GM21515 (cell line): Measurements from ENCODE around the gene GOLGA7B.
A peak's percentile ranks its signal among the peaks of the same experiment; 100 is the strongest.
"Not testable (repeated sequence)": the region's sequence is repeated elsewhere in the genome, so short reads cannot be mapped to it uniquely, and the experiment has no call there.

ENCODE experiments used
- ATAC-seq: cut with Tn5 transposase; IDR thresholded peaks from one replicate; pipeline ENCODE4 v1.9.1; 2021; ENCODE audit not compliant: unreplicated experiment

GOLGA7B gene

DNA sequence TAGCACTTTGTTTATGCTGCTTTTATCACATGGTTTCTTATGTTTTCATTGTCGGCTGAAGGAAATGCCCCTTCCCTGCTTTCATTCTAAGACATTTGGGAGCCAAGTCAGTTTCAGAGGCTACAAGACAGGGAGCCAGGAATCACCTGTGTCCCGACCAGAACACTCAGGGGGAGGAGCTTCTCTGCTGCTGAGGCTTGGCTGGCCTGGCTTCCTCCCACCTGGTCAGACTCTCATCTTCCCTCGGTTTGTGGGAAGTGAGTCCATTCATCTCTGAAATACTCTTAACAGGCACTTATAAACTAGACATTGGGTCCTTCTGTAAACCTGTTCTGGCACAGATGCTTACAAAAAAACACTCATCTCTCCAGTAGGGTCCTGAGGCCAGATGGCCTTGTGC is 19.6 kb upstream of the GOLGA7B start:
- ATAC-seq, result no peak

- no peak for ATAC-seq
Measured at GRCh38 chr10:97831259-97831658, 18.4 kb upstream of the GOLGA7B start.

- ATAC-seq, result no peak
Measured at GRCh38 chr10:97836446-97836845, 13.2 kb upstream of the GOLGA7B start.

GRCh38 chr10:97838091-97838490 is 11.6 kb upstream of the GOLGA7B start:
- ATAC-seq, result no peak

DNA sequence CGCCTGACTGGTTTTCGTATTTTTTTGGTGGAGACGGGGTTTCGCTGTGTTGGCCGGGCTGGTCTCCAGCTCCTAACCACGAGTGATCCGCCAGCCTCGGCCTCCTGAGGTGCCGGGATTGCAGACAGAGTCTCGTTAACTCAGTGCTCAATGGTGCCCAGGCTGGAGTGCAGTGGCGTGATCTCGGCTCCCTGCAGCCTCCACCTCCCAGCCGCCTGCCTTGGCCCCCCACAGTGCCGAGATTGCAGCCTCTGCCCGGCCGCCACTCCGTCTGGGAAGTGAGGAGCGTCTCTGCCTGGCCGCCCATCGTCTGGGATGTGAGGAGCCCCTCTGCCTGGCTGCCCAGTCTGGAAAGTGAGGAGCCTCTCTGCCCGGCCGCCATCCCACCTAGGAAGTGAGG is 8.5 kb upstream of the GOLGA7B start:
- not testable (repeated sequence) for ATAC-seq

GRCh38 chr10:97842114-97842513 is 7.5 kb upstream of the GOLGA7B start:
- not testable (repeated sequence) for ATAC-seq

GRCh38 chr10:97842656-97843280 is 6.9 kb upstream of the GOLGA7B start:
- ATAC-seq, result no peak

DNA sequence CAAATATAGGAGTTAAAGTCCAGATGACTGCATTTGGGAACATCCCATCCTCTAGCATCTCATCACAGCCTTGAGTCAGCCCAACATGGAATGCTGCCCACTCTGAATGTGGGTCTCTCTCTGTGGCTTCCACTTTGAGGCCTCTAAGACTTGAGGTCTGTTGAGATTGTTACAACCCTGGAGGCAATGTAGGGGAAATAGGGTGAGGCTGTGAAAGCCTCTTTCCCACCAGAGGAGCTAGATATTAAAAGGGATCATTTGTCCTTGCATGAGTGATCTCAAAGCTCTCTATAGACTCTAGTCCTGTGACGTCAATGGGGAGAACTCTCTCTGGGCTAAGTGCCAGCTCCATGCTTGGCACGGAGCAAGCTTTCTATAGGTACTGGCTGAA is 6.4 kb upstream of the GOLGA7B start:
- no peak for ATAC-seq

DNA sequence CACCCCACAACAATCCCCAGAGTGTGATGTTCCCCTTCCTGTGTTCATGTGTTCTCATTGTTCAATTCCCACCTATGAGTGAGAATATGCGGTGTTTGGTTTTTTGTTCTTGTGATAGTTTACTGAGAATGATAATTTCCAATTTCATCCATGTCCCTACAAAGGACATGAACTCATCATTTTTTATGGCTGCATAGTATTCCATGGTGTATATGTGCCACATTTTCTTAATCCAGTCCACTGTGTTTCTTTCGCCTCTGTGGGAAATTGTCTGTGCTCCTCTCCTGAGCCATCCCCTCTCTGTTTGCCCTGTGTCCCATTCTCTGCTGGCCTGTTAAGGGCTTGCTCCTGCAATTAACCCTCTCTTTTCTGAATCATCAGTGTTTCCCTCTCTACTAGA is 5.7 kb upstream of the GOLGA7B start:
- ATAC-seq, result not testable (repeated sequence)

GRCh38 chr10:97844678-97845077 is 5.0 kb upstream of the GOLGA7B start:
- no peak for ATAC-seq

GRCh38 chr10:97849103-97849686 is 448 bp upstream of the GOLGA7B start:
- ATAC-seq, result peak; percentile 13

DNA sequence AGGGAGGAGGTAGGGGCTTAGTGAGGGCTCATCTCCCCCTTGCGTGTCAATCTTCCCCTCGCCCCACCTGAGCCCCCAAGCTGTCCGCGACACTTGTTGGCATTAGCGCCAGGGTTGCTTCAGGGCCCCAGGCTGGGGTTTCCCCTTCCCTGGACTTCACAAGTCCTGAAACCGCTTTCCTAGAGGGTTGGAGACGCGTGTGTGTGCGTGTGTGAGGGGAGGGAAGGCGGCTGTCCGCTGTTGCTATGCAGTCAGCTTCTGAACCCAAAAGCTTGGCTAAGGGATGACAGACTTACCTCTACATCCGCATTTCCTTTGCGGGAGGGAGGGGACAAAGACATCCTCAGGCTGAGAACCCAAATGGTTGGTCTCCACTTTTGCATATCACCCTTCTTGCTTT is 803 bp downstream of the GOLGA7B start:
- no peak for ATAC-seq

GRCh38 chr10:97851341-97852001 is 1.8 kb downstream of the GOLGA7B start:
- ATAC-seq, result no peak

GRCh38 chr10:97852277-97852676 is 2.6 kb downstream of the GOLGA7B start:
- no peak for ATAC-seq

- no peak for ATAC-seq
Measured at GRCh38 chr10:97852840-97853405, 3.3 kb downstream of the GOLGA7B start.

DNA sequence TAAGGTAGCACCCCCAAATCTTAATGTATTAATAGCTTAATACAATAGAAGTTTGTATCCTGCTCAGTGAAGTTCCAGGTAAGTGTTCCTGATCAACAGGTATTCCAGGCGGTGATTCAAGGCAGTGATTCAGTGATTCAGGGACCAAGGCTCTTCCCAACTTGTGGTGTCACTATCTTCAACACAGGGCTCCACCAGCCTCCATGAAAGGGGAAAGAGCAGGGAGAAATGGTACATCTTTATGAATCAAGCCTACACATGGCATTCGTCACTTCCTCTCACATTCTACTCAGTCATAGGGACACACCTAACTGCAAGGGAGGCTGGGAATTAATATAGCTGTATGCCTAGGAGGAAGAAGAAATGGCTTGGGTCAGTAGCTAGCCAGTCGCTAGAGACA is 5.1 kb downstream of the GOLGA7B start:
- no peak for ATAC-seq

- ATAC-seq, result no peak
Measured at GRCh38 chr10:97858001-97858439, 8.4 kb downstream of the GOLGA7B start.

DNA sequence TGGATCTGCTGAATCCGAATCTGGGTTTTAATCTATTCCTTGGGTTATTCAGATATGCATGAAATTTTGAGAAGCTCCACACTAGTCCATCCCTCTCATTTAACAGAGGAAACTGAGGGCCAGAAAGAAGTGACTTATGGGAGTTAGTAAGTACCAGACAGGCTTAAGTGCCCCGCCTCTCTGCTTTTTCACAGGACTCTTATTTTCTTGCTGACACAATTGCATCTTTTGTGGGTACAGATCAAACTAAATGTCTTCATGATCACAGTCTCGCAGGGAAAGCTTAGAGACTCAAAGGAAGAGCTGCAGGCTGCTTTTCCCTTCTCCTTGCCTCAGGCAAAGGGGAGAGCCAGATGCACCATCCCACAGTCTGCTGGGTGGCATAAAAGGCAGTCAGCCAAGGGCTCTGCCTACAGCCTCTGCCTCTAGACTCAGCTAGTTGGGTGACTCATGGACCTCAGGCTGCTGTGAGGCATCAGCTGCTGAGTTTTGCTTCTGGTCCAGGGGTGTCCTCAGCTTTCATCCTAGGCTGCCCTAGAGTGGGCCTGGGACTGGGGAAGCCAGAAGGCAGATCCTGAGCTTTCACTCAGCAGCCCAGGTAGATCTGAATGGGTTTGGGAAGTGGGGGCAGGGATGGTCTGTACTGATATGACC is 11.6 kb downstream of the GOLGA7B start:
- no peak for ATAC-seq

- no peak for ATAC-seq
Measured at GRCh38 chr10:97861924-97862323, 12.3 kb downstream of the GOLGA7B start.

DNA sequence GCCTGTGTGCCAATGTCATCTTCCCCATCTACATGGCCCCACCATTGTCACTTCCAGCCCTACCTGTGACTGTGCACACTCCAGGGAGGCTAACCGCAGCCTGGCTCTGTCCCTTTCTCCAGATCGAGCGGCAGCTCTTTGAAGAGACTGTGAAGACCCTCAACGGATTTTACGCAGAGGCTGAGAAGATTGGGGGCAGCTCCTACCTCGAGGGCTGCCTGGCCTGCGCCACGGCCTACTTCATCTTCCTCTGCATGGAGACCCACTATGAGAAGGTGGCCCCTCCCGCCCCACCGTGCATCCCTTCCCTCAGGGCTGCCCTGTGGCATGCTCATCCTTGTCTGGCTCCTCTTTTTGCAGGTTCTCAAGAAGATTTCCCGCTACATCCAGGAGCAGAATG is 14.2 kb downstream of the GOLGA7B start:
- ATAC-seq, result no peak

DNA sequence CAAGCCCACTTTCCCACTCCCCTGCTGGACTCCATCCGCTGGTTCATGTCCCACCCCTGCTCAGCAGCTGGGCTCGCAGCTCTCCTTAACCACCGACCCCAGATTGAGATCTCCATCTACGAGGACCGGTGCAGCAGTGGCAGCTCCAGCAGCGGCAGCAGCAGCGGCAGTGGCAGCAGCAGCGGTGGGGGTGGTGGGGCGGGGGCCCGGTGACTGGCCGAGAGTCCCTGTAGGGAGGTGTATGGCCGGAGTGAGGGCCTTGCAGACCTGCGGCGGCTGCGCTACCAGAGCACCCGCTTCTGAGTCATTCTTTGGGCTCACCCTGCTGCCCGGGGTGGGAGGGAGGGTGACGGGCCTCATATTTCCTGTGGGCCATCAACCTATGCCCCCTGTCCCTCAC is 15.8 kb downstream of the GOLGA7B start:
- no peak for ATAC-seq
